Measurements from ENCODE around the gene SFI1. TPM values are rescaled to one million over a fixed set of nuclear protein-coding genes. Genes with fewer than 3 reads are reported as not detected.
A peak's percentile ranks its signal among the peaks of the same experiment; 100 is the strongest.
"Not testable (repeated sequence)": the region's sequence is repeated elsewhere in the genome, so short reads cannot be mapped to it uniquely, and the experiment has no call there.

The SFI1 gene
- total RNA-seq, 1 experiment from 2014 or later, result 55.2 TPM

DNA sequence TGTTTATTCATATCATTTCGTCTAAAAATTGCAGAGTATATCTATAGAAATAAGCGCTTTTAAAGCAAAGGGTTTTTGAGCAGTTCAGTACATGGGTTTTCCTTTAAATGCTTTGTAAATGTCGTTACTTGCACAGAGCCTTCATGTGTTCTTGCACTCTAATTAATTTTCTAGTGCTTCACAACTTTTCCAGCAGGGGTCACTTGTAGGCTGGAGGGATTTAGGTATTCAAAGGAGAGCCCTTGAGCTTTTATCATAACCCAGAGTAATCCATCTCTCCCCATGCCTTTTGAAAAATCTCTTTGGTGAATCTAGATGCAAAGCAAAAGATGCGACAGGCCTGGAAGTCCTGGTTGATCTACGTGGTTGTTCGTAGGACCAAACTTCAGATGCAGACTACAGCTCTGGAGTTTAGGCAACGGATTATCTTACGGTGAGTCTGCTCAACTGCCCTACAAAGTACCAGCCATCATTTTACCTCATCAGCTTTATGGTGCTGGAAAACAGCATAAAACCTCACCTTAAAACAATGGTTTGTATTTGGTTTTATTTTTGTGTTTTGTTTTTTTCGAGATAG lies 60.4 kb downstream of the SFI1 start:
- Mint-ChIP-seq H3K27me3 (ENCODE audit: insufficient read depth, unreplicated experiment) (no peaks in the 10 kb centered on the region), H3K9me3 (ENCODE audit: unreplicated experiment) (no peaks in the 10 kb centered on the region), H3K27ac (ENCODE audit: unreplicated experiment) (no peak overlapping the region), H3K36me3 (ENCODE audit: insufficient read depth, unreplicated experiment) (peaks cover 6% of the 10 kb centered on the region), H3K4me1 (ENCODE audit: low read depth, unreplicated experiment) (peaks cover 6% of the 10 kb centered on the region), H3K4me3 (ENCODE audit: unreplicated experiment) (no peak overlapping the region)
- no peaks in the 10 kb centered on the region for H3K27me3 ChIP-seq (replicated peaks; ENCODE audit: control insufficient read depth, insufficient read depth, low read length)
- intact Hi-C loops (cut with micrococcal nuclease; ENCODE audit: unreplicated experiment), result loop anchor here (1.0 kb wide), 1 partner anchor 77 kb away; no protein-coding TSS in a partner anchor
- no TSS peak for BruUV-seq (replicated peaks)
- 0 out of 2 replicates have a peak, but pooled peaks cover 3% of the 10 kb centered on the region for H3K4me1 ChIP-seq
- POLR2A ChIA-PET, result interaction anchor here (1.0 kb wide), 1 partner anchor 105 kb away, joined by 3 read pairs; the partner anchor contains the start of gene PISD
- H3K36me3 ChIP-seq (ENCODE audit: control insufficient read depth, insufficient read depth, low read length), result no peaks in the 10 kb centered on the region
- peak in 1 of 2 experiments; percentile 50 for DNase-seq
- TF ChIP-seq, protein P1, sequence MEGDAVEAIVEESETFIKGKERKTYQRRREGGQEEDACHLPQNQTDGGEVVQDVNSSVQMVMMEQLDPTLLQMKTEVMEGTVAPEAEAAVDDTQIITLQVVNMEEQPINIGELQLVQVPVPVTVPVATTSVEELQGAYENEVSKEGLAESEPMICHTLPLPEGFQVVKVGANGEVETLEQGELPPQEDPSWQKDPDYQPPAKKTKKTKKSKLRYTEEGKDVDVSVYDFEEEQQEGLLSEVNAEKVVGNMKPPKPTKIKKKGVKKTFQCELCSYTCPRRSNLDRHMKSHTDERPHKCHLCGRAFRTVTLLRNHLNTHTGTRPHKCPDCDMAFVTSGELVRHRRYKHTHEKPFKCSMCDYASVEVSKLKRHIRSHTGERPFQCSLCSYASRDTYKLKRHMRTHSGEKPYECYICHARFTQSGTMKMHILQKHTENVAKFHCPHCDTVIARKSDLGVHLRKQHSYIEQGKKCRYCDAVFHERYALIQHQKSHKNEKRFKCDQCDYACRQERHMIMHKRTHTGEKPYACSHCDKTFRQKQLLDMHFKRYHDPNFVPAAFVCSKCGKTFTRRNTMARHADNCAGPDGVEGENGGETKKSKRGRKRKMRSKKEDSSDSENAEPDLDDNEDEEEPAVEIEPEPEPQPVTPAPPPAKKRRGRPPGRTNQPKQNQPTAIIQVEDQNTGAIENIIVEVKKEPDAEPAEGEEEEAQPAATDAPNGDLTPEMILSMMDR (IDR thresholded peaks at IDR 0.05; ENCODE audit: insufficient read depth in 1 of 2, low read depth in 1 of 2, low read length in 1 of 2, severe bottlenecking in 1 of 2, unreplicated experiment in 1 of 2), result peak; percentile 40 to 67
- no peaks in the 10 kb centered on the region for H3K9me3 ChIP-seq
- CTCF ChIA-PET, result interaction anchor here (0.6 to 1.9 kb wide), 9 partner anchors 16 to 414 kb away, joined by 3 to 19 read pairs (median 5); partner anchors contain the start of gene PISD
- no peak overlapping the region for H3K4me3 ChIP-seq (ENCODE audit: low read depth, low read length)

DNA sequence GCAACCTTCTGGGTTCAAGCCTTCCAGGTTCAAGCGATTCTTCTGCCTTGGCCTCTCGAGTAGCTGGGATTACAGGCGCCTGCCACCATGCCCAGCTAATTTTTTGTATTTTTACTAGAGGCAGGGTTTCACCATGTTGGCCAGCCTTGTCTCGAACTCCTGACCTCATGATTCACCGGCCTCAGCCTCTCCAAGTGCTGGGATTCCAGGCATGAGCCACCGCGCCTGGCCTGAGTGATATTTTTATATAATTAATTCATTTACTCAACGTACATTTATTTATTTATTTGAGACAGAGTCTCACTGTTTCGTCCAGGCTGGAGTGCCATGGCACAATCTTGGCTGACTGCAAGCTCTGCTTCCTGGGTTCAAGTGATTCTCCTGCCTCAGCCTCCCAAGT lies 62.2 kb downstream of the SFI1 start:
- H3K9me3 Mint-ChIP-seq (ENCODE audit: unreplicated experiment); H3K4me1 Mint-ChIP-seq (ENCODE audit: low read depth, unreplicated experiment); H3K27me3 Mint-ChIP-seq (ENCODE audit: insufficient read depth, unreplicated experiment); intact Hi-C loops (cut with micrococcal nuclease; ENCODE audit: unreplicated experiment); H3K4me3 ChIP-seq (ENCODE audit: low read depth, low read length); POLR2A ChIA-PET; H3K4me1 ChIP-seq; H3K36me3 ChIP-seq (ENCODE audit: control insufficient read depth, insufficient read depth, low read length); H3K27me3 ChIP-seq (replicated peaks; ENCODE audit: control insufficient read depth, insufficient read depth, low read length); BruUV-seq (replicated peaks); H3K27ac Mint-ChIP-seq (ENCODE audit: unreplicated experiment); DNase-seq; H3K9me3 ChIP-seq; H3K4me3 Mint-ChIP-seq (ENCODE audit: unreplicated experiment): not testable (repeated sequence)
- H3K36me3 Mint-ChIP-seq (ENCODE audit: insufficient read depth, unreplicated experiment), result peaks cover 13% of the 10 kb centered on the region
- CTCF ChIA-PET, result interaction anchor here (0.6 kb wide), 1 partner anchor 82 kb away, joined by 4 read pairs; no protein-coding TSS in a partner anchor

DNA sequence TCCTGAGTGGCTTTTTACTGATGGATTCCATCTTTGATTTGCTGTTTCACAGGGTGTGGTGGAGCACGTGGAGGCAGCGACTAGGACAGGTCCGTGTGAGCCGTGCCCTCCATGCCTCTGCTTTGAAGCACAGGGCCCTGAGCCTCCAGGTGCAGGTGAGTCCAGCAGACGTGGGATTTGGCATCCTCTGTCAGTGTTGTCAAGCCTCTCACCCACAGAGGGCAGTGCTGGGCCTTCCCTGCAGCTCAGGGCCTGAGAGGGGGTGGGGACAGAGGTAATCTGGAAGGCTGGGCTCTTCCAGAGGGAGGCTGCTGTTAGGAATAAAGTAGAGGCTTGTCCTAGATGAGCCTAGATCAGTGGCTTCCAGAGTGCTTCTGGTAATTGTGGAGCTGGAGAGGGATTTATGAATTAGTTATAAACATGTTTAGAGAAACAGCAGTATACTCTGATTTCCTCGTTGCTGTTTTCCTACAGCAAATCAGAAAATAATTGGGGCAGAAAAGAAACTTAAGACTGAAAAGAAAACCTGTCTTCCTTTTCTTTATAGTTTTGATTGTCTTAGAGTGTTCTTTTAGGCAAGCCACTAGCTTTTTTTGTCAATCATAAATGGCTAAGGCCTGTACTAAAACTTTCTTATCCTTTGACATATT lies 65.0 kb downstream of the SFI1 start:
- H3K9me3 ChIP-seq, result no peaks in the 10 kb centered on the region
- intact Hi-C loops (cut with micrococcal nuclease; ENCODE audit: unreplicated experiment), result loop anchor here (1.0 to 5.0 kb wide), 4 partner anchors 36 to 409 kb away; no protein-coding TSS in a partner anchor
- Mint-ChIP-seq H3K27me3 (ENCODE audit: insufficient read depth, unreplicated experiment) (no peaks in the 10 kb centered on the region), H3K36me3 (ENCODE audit: insufficient read depth, unreplicated experiment) (peaks cover 14% of the 10 kb centered on the region), H3K4me1 (ENCODE audit: low read depth, unreplicated experiment) (peaks cover 7% of the 10 kb centered on the region), H3K27ac (ENCODE audit: unreplicated experiment) (no peak overlapping the region), H3K9me3 (ENCODE audit: unreplicated experiment) (no peaks in the 10 kb centered on the region), H3K4me3 (ENCODE audit: unreplicated experiment) (no peak overlapping the region)
- TF ChIP-seq, protein P1 (IDR thresholded peaks at IDR 0.05; ENCODE audit: insufficient read depth in 1 of 2, low read depth in 1 of 2, low read length in 1 of 2, severe bottlenecking in 1 of 2, unreplicated experiment in 1 of 2), result peak; percentile 77 to 91
- H3K4me3 ChIP-seq (ENCODE audit: low read depth, low read length), result no peak overlapping the region
- POLR2A ChIA-PET, result interaction anchor here (1.1 kb wide), 1 partner anchor 101 kb away, joined by 6 read pairs; the partner anchor contains the start of gene PISD
- peak; percentile 86 to 89 for DNase-seq
- H3K4me1 ChIP-seq, result 0 out of 2 replicates have a peak, but pooled peaks cover 3% of the 10 kb centered on the region
- BruUV-seq (replicated peaks), result no TSS peak
- H3K36me3 ChIP-seq (ENCODE audit: control insufficient read depth, insufficient read depth, low read length), result no peaks in the 10 kb centered on the region
- no peaks in the 10 kb centered on the region for H3K27me3 ChIP-seq (replicated peaks; ENCODE audit: control insufficient read depth, insufficient read depth, low read length)
- CTCF ChIA-PET, result interaction anchor here (0.7 to 1.8 kb wide), 6 partner anchors 52 to 110 kb away, joined by 3 to 11 read pairs (median 4); no protein-coding TSS in a partner anchor
